SKM-1 (cell line): Measurements from ENCODE around the gene PYGB.

ENCODE experiments used
- DNase-seq: peaks from one replicate; lab custom pipeline; 2025; ENCODE audit not compliant: unreplicated experiment; lab: John Stamatoyannopoulos, UW

The PYGB gene

GRCh38 chr20:25269057-25269832, 21.4 kb downstream of the PYGB start:
- DNase-seq: no peak

GRCh38 chr20:25269833-25270170, 21.9 kb downstream of the PYGB start:
- no peak for DNase-seq

- DNase-seq: no peak
Observed at GRCh38 chr20:25270829-25271251, 23.0 kb downstream of the PYGB start.

GRCh38 chr20:25271486-25272222, 23.8 kb downstream of the PYGB start:
- DNase-seq: no peak

GRCh38 chr20:25272223-25273000, 24.5 kb downstream of the PYGB start:
- DNase-seq: no peak

- DNase-seq: no peak
Observed at GRCh38 chr20:25273046-25273445, 25.2 kb downstream of the PYGB start.

- no peak for DNase-seq
Observed at GRCh38 chr20:25273541-25274358, 25.9 kb downstream of the PYGB start.

- DNase-seq: no peak
Observed at GRCh38 chr20:25274481-25274880, 26.6 kb downstream of the PYGB start.

GRCh38 chr20:25274891-25275812, 27.3 kb downstream of the PYGB start:
- DNase-seq: no peak

GRCh38 chr20:25275813-25276532, 28.1 kb downstream of the PYGB start:
- no peak for DNase-seq

GRCh38 chr20:25276533-25277050, 28.7 kb downstream of the PYGB start:
- DNase-seq: no peak

- DNase-seq: no peak
Observed at GRCh38 chr20:25277051-25277801, 29.3 kb downstream of the PYGB start.

- DNase-seq: no peak
Observed at GRCh38 chr20:25277941-25278521, 30.1 kb downstream of the PYGB start.

- no peak for DNase-seq
Observed at GRCh38 chr20:25278636-25279361, 30.9 kb downstream of the PYGB start.

- no peak for DNase-seq
Observed at GRCh38 chr20:25279403-25279802, 31.5 kb downstream of the PYGB start.

GRCh38 chr20:25280051-25280573, 32.2 kb downstream of the PYGB start:
- no peak for DNase-seq
